ENCODE measurements around the gene PDE1A.

Gene PDE1A

DNA sequence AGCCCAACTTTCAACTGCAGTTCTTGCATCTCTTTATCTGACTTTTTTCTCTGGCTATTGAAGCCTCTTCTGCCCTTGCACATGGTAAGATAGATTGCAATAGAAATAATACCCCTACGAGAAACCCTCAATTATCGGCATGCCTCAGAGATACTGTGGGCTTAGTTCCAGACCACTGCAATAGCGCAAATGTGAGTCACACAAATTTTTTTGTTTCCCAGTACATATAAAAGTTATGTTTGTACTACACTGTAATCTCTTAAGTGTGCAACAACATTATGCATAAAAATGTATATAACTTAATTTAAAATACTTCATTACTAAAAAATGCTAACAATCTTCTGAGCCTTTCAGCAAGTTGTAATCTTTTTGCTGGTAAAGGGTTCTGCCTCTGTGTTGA, 124.7 kb downstream of the PDE1A start:
- TF ChIP-seq, protein P1, sequence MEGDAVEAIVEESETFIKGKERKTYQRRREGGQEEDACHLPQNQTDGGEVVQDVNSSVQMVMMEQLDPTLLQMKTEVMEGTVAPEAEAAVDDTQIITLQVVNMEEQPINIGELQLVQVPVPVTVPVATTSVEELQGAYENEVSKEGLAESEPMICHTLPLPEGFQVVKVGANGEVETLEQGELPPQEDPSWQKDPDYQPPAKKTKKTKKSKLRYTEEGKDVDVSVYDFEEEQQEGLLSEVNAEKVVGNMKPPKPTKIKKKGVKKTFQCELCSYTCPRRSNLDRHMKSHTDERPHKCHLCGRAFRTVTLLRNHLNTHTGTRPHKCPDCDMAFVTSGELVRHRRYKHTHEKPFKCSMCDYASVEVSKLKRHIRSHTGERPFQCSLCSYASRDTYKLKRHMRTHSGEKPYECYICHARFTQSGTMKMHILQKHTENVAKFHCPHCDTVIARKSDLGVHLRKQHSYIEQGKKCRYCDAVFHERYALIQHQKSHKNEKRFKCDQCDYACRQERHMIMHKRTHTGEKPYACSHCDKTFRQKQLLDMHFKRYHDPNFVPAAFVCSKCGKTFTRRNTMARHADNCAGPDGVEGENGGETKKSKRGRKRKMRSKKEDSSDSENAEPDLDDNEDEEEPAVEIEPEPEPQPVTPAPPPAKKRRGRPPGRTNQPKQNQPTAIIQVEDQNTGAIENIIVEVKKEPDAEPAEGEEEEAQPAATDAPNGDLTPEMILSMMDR (IDR thresholded peaks at IDR 0.05): no peak
- Histone ChIP-seq H3K9me3 (no peaks in the 10 kb centered on the region), H3K4me1 (peaks cover 0 to 43% (median 8%) of the 10 kb centered on the region in 4 donors), H3K4me3 (no peak overlapping the region), H3K27me3 (no peaks in the 10 kb centered on the region), H3K27ac (no peak overlapping the region), H3K36me3 (no peaks in the 10 kb centered on the region)
- no peak for DNase-seq
- intact Hi-C loops (cut with DNase I; ENCODE audit: low total_unique reads): no loop called here

DNA sequence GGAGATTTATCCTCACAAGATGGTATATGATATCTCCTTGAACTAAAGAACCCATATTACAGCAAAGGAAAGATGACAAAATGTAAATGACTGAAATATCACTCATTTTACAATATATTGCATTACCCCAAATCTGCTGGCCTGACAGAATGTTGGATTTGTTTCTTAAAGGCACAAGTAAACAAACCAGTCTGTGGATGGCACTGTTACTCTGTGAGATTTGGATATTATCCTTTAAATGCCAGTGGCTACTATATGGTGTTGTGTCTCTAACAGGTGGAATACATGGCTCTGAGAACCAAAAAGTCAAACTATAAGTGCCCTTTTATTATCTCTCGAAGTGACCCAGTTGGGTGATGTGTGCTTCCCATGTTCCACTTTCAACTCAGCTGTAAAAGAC, 125.7 kb downstream of the PDE1A start:
- no peak overlapping the region for H3K27ac ChIP-seq
- H3K9me3 ChIP-seq: no peaks in the 10 kb centered on the region
- no peak overlapping the region for H3K4me3 ChIP-seq

DNA sequence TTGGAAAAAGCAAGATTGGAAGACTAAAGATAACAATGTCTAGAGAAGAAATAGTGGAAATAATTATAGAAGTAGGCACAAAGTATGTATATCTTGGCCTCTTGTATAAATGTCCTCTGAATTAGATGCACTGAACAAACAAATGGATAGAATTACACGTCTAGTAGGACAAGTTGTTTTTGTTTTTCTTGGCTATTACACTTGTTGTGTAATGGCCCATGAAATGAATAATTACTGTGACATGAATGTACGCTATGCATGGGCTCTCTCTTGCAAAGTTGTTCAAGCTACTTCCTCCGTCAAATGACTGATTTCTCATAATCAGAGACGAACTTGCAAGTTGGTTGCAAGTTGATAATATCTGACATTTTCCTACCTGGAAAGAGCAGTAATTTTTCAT, 126.2 kb downstream of the PDE1A start:
- intact Hi-C loops (cut with DNase I; ENCODE audit: low total_unique reads): no loop called here
- Histone ChIP-seq H3K4me3 (no peak overlapping the region), H3K4me1 (peaks cover 0 to 43% (median 8%) of the 10 kb centered on the region in 4 donors), H3K9me3 (no peaks in the 10 kb centered on the region), H3K36me3 (no peaks in the 10 kb centered on the region), H3K27me3 (no peaks in the 10 kb centered on the region), H3K27ac (no peak overlapping the region)
- TF ChIP-seq, protein P1 (IDR thresholded peaks at IDR 0.05): no peak
- no peak for DNase-seq

More for the DNA sequence above, 125.7 kb downstream of the PDE1A start:
- H3K36me3 ChIP-seq: no peaks in the 10 kb centered on the region
- DNase-seq: no peak
- H3K4me1 ChIP-seq: peaks cover 0 to 43% (median 8%) of the 10 kb centered on the region in 4 donors
- no peaks in the 10 kb centered on the region for H3K27me3 ChIP-seq
- intact Hi-C loops (cut with DNase I; ENCODE audit: low total_unique reads): no loop called here
- TF ChIP-seq, protein P1 (IDR thresholded peaks at IDR 0.05): no peak

DNA sequence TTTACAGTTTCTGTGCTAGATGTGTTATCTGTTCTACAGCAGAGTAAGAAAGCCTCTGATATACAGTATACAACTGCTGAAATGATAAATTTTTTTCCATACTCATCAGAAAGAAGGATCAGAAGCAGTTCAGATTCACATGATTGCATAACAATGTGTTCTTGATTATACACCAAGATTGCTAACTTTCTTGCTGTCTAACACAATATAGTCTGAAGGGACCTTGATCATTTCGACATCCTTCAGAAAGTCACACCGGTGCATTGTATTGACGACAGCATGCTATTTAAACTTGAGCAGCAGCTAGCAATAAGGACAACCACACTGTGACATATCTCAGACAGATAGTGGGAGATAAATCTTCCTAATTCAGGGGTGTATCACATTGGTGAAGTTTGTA, 127.2 kb downstream of the PDE1A start:
- peaks cover 0 to 43% (median 8%) of the 10 kb centered on the region in 4 donors for H3K4me1 ChIP-seq
- H3K36me3 ChIP-seq: no peaks in the 10 kb centered on the region
- no peak for DNase-seq
- TF ChIP-seq, protein P1 (IDR thresholded peaks at IDR 0.05): no peak
- H3K9me3 ChIP-seq: no peaks in the 10 kb centered on the region
- intact Hi-C loops (cut with DNase I; ENCODE audit: low total_unique reads): no loop called here
- H3K4me3 ChIP-seq: no peak overlapping the region
- no peak overlapping the region for H3K27ac ChIP-seq
- no peaks in the 10 kb centered on the region for H3K27me3 ChIP-seq

DNA sequence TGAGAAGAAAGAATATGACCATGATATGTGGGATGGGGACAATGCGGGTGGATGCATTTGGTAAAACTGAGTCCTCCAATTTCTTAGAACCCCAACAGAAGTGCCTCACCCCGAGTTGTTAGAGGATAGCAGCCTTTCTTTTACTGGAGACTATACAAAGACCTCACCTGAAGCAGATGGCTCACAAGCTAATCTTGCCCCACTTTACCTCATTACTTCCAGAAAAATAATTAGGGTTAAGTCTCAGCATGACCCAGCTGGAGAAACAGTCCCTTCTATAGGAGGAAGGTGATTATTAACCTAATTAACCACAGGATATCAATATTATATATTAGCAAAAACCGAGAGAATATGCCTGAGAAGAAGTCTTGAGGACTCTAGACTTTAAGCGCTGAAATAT, 128.4 kb downstream of the PDE1A start:
- H3K36me3 ChIP-seq: no peaks in the 10 kb centered on the region
- TF ChIP-seq, protein P1 (IDR thresholded peaks at IDR 0.05): no peak
- no peak for DNase-seq
- peaks cover 0 to 40% (median 8%) of the 10 kb centered on the region in 4 donors for H3K4me1 ChIP-seq
- no peaks in the 10 kb centered on the region for H3K27me3 ChIP-seq
- no peak overlapping the region for H3K4me3 ChIP-seq
- H3K27ac ChIP-seq: no peak overlapping the region
- intact Hi-C loops (cut with DNase I; ENCODE audit: low total_unique reads): no loop called here
- H3K9me3 ChIP-seq: no peaks in the 10 kb centered on the region

DNA sequence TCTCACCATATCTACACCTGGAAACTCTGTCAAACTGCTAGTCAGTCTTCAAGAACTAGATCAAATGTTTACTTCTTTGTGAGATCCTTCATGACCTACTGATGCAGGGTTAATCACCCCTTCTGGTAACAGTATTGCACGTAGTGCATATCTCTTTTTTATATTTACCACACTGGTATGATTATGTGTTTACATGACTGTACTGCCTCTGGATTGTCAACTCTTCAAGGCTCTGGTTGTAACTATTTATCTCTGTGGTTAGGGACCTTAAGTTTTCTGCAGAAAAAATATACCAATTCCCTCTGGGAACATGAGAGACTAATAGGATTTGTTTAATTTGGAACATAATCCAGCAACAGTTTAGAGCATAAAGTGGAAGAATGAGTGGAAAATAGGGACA, 135.5 kb downstream of the PDE1A start:
- no peak for DNase-seq
- TF ChIP-seq, protein P1 (IDR thresholded peaks at IDR 0.05): no peak
- no peaks in the 10 kb centered on the region for H3K27me3 ChIP-seq

More for the DNA sequence above, 135.5 kb downstream of the PDE1A start:
- H3K4me3 ChIP-seq: no peak overlapping the region
- no peak overlapping the region for H3K27ac ChIP-seq
- no peaks in the 10 kb centered on the region for H3K9me3 ChIP-seq
- intact Hi-C loops (cut with DNase I; ENCODE audit: low total_unique reads): no loop called here
- no peaks in the 10 kb centered on the region for H3K36me3 ChIP-seq
- H3K4me1 ChIP-seq: peaks cover 0 to 20% (median 0%) of the 10 kb centered on the region in 4 donors
